ENCODE measurements around the gene GRM2.
A peak's percentile ranks its signal among the peaks of the same experiment; 100 is the strongest.

GRM2 gene

DNA sequence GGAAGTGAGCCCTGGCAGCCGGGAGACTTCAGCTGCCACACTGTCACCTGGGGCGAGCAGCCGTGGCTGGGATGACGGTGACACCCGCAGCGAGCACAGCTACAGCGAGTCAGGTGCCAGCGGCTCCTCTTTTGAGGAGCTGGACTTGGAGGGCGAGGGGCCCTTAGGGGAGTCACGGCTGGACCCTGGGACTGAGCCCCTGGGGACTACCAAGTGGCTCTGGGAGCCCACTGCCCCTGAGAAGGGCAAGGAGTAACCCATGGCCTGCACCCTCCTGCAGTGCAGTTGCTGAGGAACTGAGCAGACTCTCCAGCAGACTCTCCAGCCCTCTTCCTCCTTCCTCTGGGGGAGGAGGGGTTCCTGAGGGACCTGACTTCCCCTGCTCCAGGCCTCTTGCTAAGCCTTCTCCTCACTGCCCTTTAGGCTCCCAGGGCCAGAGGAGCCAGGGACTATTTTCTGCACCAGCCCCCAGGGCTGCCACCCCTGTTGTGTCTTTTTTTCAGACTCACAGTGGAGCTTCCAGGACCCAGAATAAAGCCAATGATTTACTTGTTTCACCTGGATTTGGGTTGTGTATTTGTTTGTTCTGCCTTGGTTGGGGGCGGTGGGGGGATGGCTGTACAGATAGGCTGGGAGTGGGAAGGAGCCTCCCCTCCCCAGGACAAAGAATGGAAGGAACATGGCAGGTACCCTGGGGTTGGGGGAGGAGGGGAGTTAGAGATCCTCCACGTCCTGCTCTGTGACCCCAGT lies 2.9 kb upstream of the GRM2 start:
- Histone ChIP-seq H3K9me3 (no peaks in the 10 kb centered on the region), H3K27me3 (ENCODE audit: low read depth) (no peaks in the 10 kb centered on the region), H3K4me3 (no peak overlapping the region), H3K4me1 (no peaks in the 10 kb centered on the region), H3K36me3 (replicated peaks) (peaks cover 15% of the 10 kb centered on the region)
- DNase-seq (ENCODE audit: low spot score in 2 of 2) = no peak
- in situ Hi-C loops (cut with MboI; ENCODE audit: low sequenced_read_pairs) = no loop called here

DNA sequence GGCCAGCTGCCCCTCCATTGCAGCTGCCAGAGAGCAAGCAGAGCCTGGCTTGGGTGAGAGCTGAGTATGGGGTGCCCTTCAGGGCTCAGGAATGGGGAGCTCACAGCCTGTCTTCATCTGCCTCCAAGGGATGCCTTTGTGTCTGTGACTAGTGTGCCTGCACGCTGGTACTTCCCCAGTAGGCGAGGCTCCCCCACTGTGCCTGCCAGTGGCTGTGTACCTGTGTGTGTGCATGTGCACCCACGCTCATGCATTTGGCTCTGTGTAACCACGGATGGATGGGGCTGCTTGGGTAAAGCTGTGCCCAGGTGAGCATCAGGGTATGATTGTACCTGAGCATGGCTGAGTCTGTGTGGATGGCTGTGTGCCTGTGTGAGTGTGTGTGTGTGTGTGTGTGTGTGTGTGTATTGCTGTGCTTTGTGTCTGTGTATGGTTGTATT lies 2.3 kb upstream of the GRM2 start:
- in situ Hi-C loops (cut with MboI; ENCODE audit: low sequenced_read_pairs) = no loop called here
- H3K4me3 ChIP-seq = no peak overlapping the region
- H3K27me3 ChIP-seq (ENCODE audit: low read depth) = no peaks in the 10 kb centered on the region
- DNase-seq (ENCODE audit: low spot score in 2 of 2) = no peak
- no peaks in the 10 kb centered on the region for H3K4me1 ChIP-seq
- H3K9me3 ChIP-seq = no peaks in the 10 kb centered on the region
- peaks cover 9% of the 10 kb centered on the region for H3K36me3 ChIP-seq (replicated peaks)

DNA sequence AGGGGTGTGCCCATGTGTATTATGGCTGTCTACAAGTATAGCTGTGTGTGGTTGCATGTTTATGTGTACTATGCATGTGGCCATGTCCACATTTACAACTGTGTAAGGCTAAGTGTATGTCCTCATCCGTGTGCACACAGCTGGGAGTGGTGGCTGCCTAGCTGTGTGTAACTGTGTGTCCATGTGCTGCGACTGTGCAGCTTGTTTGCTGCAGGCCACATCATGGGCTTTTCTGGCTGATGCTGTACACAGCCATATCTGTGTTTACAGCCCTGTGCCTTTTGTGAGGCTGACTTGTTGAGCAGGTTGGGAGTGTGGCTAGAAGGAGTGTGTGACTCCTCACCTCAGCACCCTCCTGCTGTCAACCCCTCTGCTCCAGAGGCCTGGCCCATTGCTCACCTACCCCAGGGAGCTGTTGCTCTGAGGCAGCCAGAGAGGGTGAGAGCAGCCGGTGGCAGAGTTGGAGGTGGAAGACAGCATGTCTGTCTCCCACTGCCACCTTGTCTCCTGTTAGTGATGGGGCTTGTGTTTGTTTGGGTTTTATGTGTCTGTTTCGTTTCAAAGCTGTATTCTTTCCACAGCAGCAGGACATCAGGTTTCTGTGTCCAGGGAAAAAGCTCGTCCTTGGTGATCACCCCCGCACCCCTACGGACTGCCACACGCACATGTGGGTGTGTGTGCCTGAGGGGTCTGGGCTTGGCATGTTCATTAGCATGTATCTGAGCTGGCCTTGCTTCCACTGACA lies 1.4 kb upstream of the GRM2 start:
- Histone ChIP-seq H3K4me1 (no peaks in the 10 kb centered on the region), H3K27me3 (ENCODE audit: low read depth) (no peaks in the 10 kb centered on the region), H3K4me3 (no peak overlapping the region), H3K36me3 (replicated peaks) (no peaks in the 10 kb centered on the region; the same call in 1 of the 2 replicates), H3K9me3 (no peaks in the 10 kb centered on the region)
- no peak for DNase-seq (ENCODE audit: low spot score in 2 of 2)
- in situ Hi-C loops (cut with MboI; ENCODE audit: low sequenced_read_pairs) = no loop called here

DNA sequence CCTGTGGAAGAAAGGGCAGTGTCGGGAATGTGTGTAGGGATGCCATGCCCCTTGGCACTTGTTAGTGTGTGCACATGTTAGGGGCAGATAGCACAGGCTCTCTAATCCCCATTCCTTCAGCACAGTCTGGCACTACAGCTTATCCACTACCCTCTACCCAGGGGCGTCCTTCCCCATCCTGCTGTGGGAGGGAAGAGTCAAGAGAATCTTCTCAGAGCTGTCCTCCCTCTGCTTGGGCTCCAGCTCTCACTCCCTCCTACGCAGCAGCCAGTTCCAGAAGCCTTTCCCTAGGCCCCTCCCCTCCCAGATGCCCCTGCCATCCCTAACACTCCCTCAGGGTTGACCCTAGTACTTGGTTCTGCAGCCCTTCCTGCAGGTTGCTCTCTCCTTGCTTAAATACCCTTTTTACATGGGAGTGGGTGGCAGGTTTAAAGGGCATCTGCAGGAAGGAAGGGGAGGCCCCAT lies 815 bp upstream of the GRM2 start:
- H3K36me3 ChIP-seq (replicated peaks) = no peaks in the 10 kb centered on the region; the same call in 1 of the 2 replicates
- H3K4me1 ChIP-seq = no peaks in the 10 kb centered on the region
- H3K9me3 ChIP-seq = no peaks in the 10 kb centered on the region
- in situ Hi-C loops (cut with MboI; ENCODE audit: low sequenced_read_pairs) = no loop called here
- H3K27me3 ChIP-seq (ENCODE audit: low read depth) = no peaks in the 10 kb centered on the region
- DNase-seq (ENCODE audit: low spot score in 2 of 2) = no peak
- no peak overlapping the region for H3K4me3 ChIP-seq

DNA sequence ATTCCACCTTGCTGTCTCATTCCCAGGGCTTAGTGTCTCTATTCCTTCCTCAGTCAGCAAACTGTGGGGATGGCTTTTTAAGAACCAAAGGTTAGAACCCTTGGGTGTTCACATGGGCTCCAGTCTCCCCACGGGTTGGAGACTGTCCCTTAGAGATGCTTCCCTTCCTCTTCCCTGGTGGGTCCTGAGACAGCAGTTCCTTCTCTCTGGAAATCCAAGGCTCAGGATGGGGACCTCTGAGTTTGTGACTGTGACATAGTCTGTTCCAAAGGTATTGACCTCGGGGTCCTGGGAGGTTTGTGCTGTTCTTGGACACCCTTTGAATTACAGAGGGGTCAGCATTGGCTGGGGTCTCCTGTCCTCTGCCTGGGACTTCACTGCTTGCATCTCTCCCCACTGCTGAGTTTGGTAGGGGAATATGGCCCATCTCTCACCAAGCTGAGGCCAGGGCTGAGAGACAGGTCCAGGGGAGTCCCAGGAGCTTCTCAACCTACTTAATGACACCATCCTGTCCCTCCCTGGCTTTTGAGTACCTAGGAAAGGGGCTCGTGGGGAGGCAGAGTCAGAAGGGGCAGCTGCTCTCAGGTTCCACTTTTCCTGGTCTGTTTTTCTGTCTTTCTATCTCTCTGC lies 1.5 kb downstream of the GRM2 start:
- Histone ChIP-seq H3K4me3 (no peak overlapping the region), H3K4me1 (no peaks in the 10 kb centered on the region), H3K36me3 (replicated peaks) (no peaks in the 10 kb centered on the region; the same call in 1 of the 2 replicates), H3K9me3 (no peaks in the 10 kb centered on the region), H3K27me3 (ENCODE audit: low read depth) (no peaks in the 10 kb centered on the region)
- in situ Hi-C loops (cut with MboI; ENCODE audit: low sequenced_read_pairs) = no loop called here
- peak in 1 of 2 experiments; percentile 6 for DNase-seq (ENCODE audit: low spot score in 2 of 2)

DNA sequence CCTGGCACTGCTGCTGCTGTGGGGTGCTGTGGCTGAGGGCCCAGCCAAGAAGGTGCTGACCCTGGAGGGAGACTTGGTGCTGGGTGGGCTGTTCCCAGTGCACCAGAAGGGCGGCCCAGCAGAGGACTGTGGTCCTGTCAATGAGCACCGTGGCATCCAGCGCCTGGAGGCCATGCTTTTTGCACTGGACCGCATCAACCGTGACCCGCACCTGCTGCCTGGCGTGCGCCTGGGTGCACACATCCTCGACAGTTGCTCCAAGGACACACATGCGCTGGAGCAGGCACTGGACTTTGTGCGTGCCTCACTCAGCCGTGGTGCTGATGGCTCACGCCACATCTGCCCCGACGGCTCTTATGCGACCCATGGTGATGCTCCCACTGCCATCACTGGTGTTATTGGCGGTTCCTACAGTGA lies 2.1 kb downstream of the GRM2 start:
- no peaks in the 10 kb centered on the region for H3K9me3 ChIP-seq
- DNase-seq (ENCODE audit: low spot score in 2 of 2) = peak in 1 of 2 experiments; percentile 6
- H3K27me3 ChIP-seq (ENCODE audit: low read depth) = no peaks in the 10 kb centered on the region
- H3K4me3 ChIP-seq = no peak overlapping the region
- no peaks in the 10 kb centered on the region for H3K36me3 ChIP-seq (replicated peaks)
- no peaks in the 10 kb centered on the region for H3K4me1 ChIP-seq
- in situ Hi-C loops (cut with MboI; ENCODE audit: low sequenced_read_pairs) = no loop called here

DNA sequence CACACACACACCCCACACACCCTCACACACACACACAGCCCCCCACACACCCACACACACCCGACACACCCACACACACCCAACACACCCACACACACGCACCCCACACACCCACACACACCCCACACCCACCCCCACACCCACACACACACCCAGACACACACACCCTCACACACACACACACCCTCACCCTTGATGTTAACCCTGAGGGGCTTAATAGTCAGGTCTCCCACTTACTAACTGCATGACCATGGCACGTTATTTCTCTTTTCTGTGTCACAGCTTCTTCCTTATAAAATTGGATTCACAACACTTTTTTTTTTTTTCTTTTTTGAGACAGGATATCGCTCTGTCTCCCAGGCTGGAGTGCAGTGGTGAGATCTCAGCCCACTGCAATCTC lies 2.8 kb downstream of the GRM2 start:
- Histone ChIP-seq H3K36me3 (replicated peaks) (no peaks in the 10 kb centered on the region), H3K9me3 (no peaks in the 10 kb centered on the region), H3K4me1 (no peaks in the 10 kb centered on the region), H3K4me3 (no peak overlapping the region), H3K27me3 (ENCODE audit: low read depth) (no peaks in the 10 kb centered on the region)
- no peak for DNase-seq (ENCODE audit: low spot score in 2 of 2)
- in situ Hi-C loops (cut with MboI; ENCODE audit: low sequenced_read_pairs) = no loop called here

DNA sequence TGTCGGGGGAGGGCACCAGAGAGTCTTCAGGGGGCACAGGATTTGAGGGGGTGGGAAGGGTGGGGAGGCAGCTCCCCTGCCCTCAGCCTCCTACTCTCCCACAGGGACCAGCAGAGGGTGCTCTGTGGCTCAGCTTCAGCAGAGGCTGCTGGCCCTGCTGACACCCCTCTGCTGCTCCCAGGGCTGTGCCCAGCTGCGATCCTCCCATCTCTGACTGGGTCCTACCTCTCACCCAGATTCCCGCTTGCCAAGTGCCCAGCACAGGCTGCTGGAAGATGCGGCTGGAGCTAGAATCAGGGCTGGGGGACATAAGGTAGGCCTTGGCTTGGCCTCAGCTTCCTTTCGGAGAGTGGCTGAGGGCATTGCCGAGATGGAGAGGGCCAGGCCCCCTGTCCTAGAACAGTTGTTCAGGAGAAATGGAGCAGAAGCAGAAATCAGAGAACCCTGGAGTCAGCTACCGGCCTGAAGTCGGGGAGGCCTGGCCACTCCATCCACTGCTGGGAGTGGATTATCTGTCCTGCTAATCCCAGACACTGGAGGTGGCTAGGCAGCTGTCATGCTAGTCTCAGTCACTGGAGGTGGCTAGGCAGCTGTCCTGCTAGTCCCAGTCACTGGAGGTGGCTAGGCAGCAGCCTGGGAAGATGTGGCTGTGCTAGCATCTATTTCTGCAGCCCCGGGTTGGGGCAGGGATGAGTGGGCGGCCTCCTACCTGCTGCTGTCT lies 3.9 kb downstream of the GRM2 start:
- no peaks in the 10 kb centered on the region for H3K4me1 ChIP-seq
- no peaks in the 10 kb centered on the region for H3K36me3 ChIP-seq (replicated peaks)
- peak in 1 of 2 experiments; percentile 28 for DNase-seq (ENCODE audit: low spot score in 2 of 2)
- in situ Hi-C loops (cut with MboI; ENCODE audit: low sequenced_read_pairs) = no loop called here
- H3K4me3 ChIP-seq = no peak overlapping the region
- H3K27me3 ChIP-seq (ENCODE audit: low read depth) = no peaks in the 10 kb centered on the region
- no peaks in the 10 kb centered on the region for H3K9me3 ChIP-seq

DNA sequence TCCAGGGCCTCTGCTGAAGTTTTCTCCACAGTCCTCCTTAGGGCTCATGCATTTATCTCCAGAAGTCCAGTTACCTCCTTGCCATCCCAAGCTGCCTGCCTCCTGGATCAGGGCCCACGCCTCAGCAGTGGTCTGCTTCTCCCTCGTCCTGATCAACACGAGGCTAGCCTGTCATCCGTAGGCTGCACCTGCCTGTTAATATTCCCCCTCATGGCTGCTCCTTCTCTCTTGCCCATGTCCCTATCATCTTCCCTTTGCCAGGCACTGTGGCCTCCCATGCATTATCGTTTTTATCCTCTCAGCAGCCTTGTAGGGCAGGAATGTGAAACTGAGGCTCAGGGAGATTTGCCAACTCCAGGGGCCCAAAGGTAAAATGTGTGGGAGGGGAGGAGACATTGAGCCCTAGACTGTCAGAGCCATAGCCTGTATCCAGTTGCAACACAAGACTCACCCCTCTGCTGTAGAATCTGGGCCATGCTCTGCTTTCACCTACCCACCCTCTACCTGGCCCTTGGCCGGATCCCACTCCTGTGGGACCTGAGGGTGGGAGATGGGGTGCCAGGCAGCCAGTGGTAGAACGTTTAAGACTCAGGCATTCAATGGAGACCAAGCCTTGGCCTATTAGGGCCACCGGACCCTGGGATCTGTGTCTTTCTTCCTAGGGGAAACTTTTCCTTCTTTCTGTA lies 4.6 kb downstream of the GRM2 start:
- no peaks in the 10 kb centered on the region for H3K27me3 ChIP-seq (ENCODE audit: low read depth)
- H3K4me3 ChIP-seq = no peak overlapping the region
- H3K36me3 ChIP-seq (replicated peaks) = no peaks in the 10 kb centered on the region
- DNase-seq (ENCODE audit: low spot score in 2 of 2) = no peak
- no peaks in the 10 kb centered on the region for H3K9me3 ChIP-seq
- in situ Hi-C loops (cut with MboI; ENCODE audit: low sequenced_read_pairs) = no loop called here
- H3K4me1 ChIP-seq = no peaks in the 10 kb centered on the region

DNA sequence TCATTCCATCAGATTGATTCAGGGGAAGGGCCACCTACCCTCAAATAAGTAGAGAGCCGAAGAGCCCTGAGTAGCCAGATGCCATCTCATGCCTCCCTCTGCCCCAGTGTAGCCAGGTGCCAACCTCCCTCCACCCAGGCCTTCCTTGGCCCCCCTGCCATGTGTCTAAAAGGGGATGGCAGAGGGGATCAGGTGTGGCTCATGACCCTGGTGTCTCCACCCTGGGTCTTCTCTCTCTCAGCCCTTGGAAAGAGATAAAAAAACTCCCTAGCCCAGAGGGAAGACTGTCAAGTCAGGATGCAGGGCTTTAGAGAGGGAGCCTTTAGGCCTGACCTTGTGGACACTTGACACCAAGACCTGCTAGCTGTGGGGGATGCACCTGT lies 5.2 kb downstream of the GRM2 start:
- Histone ChIP-seq H3K4me3 (no peak overlapping the region), H3K9me3 (no peaks in the 10 kb centered on the region), H3K36me3 (replicated peaks) (no peaks in the 10 kb centered on the region), H3K4me1 (no peaks in the 10 kb centered on the region), H3K27me3 (ENCODE audit: low read depth) (no peaks in the 10 kb centered on the region)
- in situ Hi-C loops (cut with MboI; ENCODE audit: low sequenced_read_pairs) = no loop called here
- no peak for DNase-seq (ENCODE audit: low spot score in 2 of 2)

DNA sequence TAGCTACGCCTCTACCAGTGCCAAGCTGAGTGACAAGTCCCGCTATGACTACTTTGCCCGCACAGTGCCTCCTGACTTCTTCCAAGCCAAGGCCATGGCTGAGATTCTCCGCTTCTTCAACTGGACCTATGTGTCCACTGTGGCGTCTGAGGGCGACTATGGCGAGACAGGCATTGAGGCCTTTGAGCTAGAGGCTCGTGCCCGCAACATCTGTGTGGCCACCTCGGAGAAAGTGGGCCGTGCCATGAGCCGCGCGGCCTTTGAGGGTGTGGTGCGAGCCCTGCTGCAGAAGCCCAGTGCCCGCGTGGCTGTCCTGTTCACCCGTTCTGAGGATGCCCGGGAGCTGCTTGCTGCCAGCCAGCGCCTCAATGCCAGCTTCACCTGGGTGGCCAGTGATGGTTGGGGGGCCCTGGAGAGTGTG lies 5.7 kb downstream of the GRM2 start:
- Histone ChIP-seq H3K36me3 (replicated peaks) (no peaks in the 10 kb centered on the region), H3K9me3 (no peaks in the 10 kb centered on the region), H3K4me3 (no peak overlapping the region), H3K4me1 (no peaks in the 10 kb centered on the region), H3K27me3 (ENCODE audit: low read depth) (no peaks in the 10 kb centered on the region)
- no peak for DNase-seq (ENCODE audit: low spot score in 2 of 2)
- in situ Hi-C loops (cut with MboI; ENCODE audit: low sequenced_read_pairs) = no loop called here

DNA sequence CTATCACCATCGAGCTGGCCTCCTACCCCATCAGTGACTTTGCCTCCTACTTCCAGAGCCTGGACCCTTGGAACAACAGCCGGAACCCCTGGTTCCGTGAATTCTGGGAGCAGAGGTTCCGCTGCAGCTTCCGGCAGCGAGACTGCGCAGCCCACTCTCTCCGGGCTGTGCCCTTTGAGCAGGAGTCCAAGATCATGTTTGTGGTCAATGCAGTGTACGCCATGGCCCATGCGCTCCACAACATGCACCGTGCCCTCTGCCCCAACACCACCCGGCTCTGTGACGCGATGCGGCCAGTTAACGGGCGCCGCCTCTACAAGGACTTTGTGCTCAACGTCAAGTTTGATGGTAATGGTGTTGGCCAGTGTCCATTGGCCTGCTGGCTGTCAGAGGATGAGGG lies 6.1 kb downstream of the GRM2 start:
- no peak for DNase-seq (ENCODE audit: low spot score in 2 of 2)
- Histone ChIP-seq H3K36me3 (replicated peaks) (no peaks in the 10 kb centered on the region), H3K9me3 (no peaks in the 10 kb centered on the region), H3K4me1 (no peaks in the 10 kb centered on the region), H3K27me3 (ENCODE audit: low read depth) (no peaks in the 10 kb centered on the region), H3K4me3 (no peak overlapping the region)
- in situ Hi-C loops (cut with MboI; ENCODE audit: low sequenced_read_pairs) = no loop called here
